ENCODE data around the gene PIGQ. TPM values are rescaled to one million over a fixed set of nuclear protein-coding genes. Genes with fewer than 3 reads are reported as not detected.

Gene PIGQ
- total RNA-seq, 1 experiment from 2014 or later = 43.8 TPM

DNA sequence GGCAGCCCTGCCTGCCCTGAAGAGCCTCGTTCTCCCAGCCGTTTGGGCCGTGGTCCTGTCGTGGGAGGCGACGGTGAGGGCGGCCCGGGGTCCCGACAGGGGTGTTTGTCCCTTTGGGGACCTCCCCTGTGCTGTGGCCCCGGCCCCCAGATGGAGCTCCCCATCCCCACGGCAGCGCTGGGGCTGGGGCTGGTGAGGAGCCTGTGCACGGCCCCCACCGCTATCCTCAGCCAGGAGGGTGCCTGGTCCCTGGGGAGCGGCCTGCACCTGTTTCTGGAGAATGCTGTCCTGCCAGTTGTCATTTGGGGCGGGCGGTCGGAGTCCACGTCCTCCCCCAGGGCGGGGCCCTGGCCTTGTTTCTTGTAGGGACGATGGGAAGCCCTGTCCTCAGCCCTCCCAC lies 35.6 kb upstream of the PIGQ start:
- DNase-seq (ENCODE audit: low read depth) = no peak

DNA sequence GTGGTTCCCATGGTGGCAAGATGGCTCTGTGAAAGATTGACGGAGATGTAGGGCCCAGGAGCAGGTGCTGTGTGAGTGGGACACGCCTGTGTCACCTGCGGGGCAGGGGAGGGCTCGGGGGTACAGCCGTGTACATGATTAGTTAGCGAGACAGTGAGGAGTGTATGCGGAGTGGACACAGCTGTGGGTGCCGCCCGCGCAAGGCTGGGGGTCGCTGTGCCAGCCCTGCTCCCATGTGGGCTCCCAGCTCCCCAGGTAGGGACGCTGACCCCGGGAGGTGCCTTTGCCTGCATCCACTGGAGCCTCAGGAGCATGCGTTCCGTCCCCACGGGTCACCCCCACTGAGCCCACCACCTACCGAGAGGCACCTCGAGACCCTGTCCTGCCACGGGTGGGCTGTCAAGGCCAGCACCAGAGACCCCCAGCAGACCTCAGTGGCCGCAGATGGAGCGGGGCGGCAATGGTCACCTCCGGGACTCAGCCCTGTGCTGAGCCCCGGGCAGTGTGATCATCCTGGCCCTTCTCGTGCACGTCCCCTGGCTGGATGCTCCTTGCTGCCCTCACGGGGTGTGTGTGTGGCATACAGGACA lies 34.8 kb upstream of the PIGQ start:
- no peak for DNase-seq (ENCODE audit: low read depth)

GRCh38 chr16:535446-536405 lies 34.0 kb upstream of the PIGQ start:
- peak; percentile 91 for DNase-seq (ENCODE audit: low read depth)

DNA sequence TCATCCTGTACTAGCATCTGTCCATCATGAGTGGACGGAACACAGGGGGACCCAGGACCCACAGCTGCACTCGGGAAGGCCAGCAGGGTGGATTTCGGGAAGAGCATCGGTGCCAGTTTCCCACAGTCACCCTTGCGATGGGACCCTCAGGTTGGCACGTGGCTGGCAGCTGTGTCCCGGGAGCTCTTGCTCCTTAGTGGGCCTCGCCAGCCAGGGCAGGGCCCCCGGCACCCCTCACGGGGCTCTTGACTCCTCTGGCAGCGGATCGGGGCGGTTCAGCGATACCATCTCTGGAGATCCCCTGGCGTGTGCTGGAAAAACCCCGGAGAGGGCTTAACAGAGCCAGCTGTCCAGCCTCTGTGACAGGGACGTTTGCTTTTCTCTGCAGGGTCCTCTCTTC lies 33.0 kb upstream of the PIGQ start:
- DNase-seq (ENCODE audit: low read depth) = no peak

GRCh38 chr16:537415-538335 lies 32.1 kb upstream of the PIGQ start:
- no peak for DNase-seq (ENCODE audit: low read depth)

- peak; percentile 28 for DNase-seq (ENCODE audit: low read depth)
Observed at GRCh38 chr16:539901-540530, 29.8 kb upstream of the PIGQ start.

DNA sequence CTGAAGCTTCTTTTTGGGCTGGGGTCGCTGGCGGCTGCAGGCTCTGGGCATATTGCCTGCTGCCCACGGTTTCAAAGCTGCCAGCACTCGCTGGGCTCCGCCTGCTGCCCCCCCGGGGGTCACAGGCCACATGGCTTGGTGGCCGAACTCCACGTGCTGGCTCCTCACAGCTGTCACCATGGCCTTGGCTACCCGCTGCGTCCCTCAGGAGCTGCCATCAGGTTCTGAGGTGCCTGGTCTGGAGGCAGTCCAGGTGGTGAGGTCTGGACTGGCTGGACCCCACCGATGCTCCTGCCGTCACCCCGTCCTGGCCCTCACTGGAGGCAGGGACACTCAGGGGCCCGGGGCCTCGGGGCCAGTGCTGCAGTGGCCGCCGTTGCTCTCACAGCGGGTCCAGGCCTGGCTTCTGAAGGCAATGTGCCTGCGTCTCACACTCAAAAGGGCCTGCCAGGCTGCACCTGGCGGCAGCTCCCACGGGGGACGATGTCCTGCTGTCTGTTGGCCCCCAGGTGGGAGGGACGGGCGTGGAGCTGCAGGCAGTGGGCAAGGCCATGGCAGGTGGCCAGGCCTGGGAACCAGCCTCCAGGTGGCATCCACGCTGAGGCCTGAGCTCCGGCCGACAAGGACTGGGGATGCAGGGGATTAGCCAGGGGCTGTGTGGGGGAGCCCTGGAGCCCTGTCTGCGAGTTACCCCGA lies 29.0 kb upstream of the PIGQ start:
- DNase-seq (ENCODE audit: low read depth) = no peak

GRCh38 chr16:543301-544164 lies 26.2 kb upstream of the PIGQ start:
- DNase-seq (ENCODE audit: low read depth) = no peak

- DNase-seq (ENCODE audit: low read depth) = no peak
Observed at GRCh38 chr16:544517-544916, 25.3 kb upstream of the PIGQ start.

- no peak for DNase-seq (ENCODE audit: low read depth)
Observed at GRCh38 chr16:546909-547770, 22.6 kb upstream of the PIGQ start.

- DNase-seq (ENCODE audit: low read depth) = no peak
Observed at GRCh38 chr16:548586-548985, 21.2 kb upstream of the PIGQ start.

DNA sequence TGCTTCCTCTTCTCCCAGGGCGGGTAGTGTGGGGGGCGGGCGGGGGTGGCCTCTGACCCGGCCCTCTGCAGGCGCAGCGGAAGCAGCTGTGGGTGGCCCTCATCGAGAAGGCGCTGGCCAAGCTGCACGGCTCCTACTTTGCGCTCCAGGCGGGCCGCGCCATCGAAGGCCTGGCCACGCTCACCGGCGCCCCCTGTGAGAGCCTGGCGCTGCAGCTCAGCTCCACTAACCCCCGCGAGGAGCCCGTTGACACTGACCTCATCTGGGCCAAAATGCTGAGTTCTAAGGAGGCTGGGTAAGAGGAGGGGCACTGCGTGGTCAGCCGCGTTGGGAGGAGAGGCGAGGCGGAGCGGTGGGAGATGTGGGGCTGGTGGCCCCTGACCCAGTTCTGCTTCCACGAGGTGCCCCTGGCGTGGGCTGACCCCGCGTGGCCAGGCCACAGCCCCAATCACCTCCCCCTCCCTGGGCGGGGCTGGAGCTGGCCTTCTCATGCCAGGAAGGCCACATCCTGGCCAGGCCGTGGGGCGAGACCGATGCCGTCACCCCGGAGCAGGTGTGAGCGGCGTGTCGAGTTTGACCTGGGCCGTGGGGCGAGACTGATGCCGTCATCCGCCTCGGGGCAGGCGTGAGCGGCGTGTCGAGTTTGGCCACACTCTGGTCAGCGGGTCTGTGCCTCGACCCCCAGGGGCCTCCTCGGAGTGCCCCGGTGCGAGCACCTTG lies 20.1 kb upstream of the PIGQ start:
- no peak for DNase-seq (ENCODE audit: low read depth)

DNA sequence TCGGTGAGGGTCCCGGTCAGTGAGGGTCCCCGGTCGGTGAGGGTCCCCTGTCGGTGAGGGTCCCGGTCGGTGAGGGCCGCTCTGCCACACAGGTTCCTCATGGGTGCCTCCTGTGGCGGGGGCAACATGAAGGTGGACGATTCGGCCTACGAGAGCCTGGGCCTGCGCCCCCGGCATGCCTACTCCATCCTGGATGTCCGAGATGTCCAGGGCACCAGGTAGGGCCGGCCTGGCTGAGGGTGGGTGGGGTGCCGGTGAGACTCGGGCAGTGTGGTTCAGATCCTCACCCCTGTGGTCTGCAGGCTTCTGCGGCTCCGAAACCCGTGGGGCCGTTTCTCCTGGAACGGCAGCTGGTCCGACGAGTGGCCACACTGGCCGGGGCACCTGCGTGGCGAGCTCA lies 18.6 kb upstream of the PIGQ start:
- no peak for DNase-seq (ENCODE audit: low read depth)

DNA sequence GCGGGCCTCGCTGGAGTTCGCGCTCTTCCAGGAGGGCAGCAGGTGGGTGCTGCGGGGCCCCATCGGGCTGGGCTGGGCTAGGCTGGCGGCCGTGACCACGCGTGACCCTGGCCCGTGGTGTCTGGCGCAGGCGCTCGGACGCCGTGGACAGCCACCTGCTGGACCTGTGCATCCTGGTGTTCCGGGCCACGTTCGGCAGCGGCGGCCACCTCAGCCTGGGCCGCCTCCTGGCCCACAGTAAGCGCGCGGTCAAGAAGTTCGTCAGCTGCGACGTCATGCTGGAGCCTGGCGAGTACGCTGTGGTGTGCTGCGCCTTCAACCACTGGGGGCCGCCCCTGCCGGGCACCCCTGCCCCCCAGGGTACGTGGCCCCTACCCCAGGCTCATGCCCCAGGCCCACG lies 17.6 kb upstream of the PIGQ start:
- no peak for DNase-seq (ENCODE audit: low read depth)

- DNase-seq (ENCODE audit: low read depth) = no peak
Observed at GRCh38 chr16:553601-554296, 16.0 kb upstream of the PIGQ start.

- DNase-seq (ENCODE audit: low read depth) = no peak
Observed at GRCh38 chr16:554297-554621, 15.5 kb upstream of the PIGQ start.

DNA sequence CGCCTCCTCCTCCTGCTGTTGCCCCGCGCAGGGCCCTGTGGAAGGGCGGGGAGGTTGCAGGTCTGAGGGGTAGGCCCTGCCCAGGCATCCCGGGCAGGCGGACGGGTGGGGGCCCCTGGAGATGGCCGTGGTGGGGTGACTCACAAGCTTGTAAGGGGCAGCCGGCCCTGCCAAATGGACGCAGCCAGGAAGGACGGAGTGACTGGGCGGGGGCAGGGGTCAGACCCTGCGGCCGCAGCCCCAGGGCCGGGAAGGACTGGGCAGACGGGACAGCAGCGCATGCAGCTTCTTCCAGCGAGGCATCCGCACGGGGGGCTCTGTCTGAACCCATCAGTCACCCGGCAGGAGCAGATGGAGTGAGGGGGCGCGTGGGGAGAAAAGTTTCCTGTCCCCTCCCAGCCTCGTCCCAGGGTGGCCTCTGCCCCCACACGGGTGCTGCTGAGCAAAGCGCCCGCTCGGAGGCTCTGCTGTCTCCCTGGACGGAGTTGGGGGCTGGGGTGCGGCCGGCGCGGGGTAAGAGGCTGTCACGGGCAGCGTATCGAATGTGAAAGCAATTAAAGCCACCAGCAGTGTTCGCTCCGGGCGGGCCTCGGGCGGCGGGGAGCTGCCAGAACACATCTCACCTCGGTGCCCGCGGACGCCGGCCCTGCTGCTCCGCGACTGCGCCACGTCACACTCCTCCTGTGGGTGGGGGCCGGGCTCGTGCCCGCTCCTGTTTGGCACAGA lies 15.0 kb upstream of the PIGQ start:
- peak; percentile 46 for DNase-seq (ENCODE audit: low read depth)
